Activated CD4-positive, alpha-beta T cell treated with anti-CD3 and anti-CD28 coated beads, Interleukin-2, amount 50 U/mL, for 4 hours (primary cell): ENCODE data around the gene SLC2A1.

ENCODE experiments used
- DNase-seq, 2 experiments: peaks; one replicate each; pipeline ENCODE4 v3.0.0-alpha.2; 2020

The SLC2A1 gene

DNA sequence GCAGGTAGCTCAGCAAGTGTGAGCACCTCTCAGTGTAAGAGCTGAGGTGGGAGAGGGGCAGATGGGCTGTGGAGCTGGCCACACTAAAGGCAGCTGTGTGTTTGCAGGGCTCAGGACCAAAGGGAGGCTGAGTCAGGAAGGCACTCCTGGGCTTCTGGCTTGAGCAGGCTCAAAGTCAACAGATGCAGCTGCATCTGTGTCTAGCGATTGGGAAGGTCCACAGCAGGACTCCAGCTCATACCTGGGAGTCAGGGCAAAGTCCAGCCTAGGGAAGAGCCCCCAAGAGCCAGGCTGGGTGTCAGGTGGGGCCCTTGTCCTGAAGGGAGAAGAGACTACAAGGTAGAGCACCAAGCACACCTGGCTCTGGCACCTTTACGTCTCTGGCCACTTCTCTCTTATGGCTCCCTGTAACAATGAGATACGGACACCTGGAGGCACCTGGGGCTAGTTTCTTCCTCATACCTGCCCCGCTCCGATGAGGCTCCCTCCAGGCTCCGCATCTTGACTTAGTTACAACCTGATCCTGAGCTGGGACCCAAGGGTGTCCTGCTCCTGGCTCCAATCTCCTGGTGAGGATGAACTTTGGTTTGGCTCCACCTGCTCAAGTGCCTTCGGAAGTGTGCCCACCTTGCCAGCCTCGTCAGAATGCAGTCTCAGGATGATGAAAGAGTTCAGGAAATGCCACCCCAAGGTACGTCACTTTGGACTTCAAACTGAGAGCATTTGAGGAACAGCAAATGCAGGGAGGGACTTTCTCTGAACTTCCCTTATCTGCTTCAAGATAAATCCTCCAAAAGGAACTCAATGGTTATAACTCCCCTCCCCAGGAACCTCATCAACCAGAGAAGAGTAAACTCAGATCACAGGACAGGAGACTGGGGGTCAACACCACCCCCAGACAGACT is 21.5 kb upstream of the SLC2A1 start:
- DNase-seq: no peak

DNA sequence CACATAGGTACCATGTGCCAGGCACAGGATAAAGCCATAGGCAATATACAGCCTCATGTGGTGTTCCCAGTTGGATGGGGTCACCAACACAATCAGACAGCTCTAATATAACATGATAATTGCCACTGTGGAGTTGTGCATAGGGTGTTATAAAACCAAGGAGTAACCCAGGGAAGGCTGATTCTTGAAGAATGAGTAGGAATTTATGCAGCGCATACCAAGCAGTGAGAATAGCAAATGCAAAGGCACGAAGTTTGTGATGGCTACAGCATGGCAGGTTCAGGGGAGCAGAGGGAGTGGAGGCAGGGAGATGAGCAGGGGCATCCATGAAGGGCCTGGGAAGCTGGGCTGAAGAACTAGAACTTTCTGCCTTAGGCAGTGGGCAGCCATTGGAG is 20.4 kb upstream of the SLC2A1 start:
- no peak for DNase-seq

DNA sequence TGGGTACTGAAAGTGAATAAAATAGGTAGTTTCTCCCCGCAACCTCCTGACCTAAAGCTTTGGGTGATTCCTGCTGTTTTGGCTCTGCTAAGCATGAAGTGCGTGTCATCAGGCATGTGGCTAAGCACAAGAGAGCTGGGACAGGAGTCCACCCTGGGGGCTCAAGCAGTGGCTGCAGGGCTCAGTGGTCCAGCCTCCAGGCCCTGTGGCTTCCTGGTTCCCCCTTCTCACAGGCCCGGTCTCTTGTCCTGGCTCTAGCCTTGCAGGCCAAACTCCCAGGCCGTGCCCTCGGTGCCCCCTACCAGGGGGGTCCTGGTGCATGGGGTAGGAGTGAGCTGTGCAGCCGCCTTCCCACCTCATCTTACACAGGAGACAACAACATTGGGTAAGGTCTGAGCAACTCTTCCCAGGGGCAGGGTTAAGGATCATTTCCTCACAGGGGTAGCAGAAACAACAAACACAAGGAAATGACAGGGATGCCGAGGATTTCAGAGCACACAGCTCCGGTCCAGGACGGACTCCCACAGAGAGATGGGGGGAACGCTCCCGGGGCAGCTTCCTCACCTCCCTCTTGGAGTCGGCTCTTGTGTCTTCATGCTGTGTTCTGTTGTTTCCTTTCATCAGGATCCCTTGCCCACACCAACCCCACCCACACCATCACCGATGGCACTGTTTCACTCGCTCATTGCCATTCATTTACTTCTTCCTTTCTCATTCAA is 19.8 kb upstream of the SLC2A1 start:
- no peak for DNase-seq

DNA sequence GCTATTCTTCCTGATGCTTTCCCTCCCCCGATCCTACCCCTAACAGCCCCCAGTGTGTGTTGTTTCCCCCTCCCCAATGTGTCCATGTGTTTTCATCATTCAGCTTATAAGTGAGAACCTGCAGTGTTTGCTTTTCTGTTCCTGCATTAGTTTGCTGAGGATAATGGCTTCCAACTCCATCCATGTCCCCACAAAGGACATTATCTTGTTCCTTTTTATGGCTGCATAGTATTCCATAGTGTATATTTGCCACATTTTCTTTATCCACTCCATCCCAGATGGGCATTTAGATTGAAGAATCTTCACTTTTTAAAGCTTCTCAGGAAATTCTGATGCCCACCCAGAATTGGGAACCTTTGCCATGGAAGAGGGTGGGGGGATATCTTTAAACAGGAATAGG is 19.0 kb upstream of the SLC2A1 start:
- DNase-seq: no peak

DNA sequence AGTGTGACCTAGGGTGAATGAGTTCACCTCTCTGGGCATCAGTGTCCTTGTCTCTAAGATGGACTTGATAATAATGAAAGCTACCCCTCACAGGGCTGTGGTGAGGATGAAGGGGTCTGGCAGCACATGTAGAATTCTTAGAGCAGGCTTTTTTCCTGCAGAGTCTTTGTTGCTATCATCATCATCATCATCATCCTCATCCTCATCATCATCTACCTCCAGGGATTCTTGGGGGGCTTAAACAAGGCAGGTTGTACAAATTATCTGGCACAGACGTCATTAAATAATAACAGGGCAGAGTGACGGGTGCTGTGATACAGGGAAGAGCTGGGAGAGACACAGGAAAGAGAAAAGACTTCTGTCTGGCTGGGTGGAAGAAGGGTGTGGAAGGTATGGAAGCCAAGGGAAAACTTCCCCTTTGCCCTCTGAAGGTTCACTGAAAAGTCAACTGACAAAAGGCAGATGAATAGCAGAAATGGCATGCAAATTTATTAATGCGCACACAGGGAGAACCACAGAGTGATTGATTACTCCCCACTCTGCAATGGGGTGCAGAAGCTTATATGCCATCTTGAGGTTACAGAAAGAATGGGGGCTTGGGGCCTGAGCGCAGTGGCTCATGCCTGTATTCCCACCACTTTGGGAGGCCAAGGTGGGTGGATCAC is 17.0 kb upstream of the SLC2A1 start:
- DNase-seq: no peak

DNA sequence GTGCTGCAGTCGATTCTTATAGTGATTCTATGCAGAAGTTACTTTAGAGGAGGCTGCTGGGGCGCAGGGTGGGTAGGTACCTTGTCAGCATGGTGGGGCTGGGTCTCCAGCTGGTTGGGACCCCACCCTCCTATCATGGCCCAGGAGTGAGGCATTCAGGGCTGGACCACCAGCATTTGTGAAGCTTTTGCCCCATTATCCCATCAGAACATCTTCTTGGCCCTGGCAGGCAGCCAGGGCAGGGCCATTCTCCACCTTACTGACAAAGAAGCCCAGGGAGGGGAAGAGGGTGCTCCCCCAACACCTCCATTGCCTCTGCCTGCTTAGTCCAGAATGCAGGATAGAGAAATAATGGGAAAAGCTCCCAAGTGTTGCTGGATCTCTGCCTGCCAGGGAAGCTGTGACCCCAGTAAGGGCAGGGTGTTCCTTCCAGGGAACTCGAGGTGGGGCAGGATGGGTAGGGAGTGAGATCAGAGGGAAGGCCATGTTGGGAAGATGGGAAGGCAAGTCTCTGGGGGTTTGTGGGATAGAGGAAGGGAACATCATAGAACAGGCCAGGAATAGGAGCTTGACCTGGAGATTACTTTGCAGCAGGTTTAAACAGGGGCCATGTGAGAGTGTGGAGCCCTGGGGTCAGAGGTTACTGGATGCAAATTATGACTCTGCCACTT is 16.2 kb upstream of the SLC2A1 start:
- no peak for DNase-seq

DNA sequence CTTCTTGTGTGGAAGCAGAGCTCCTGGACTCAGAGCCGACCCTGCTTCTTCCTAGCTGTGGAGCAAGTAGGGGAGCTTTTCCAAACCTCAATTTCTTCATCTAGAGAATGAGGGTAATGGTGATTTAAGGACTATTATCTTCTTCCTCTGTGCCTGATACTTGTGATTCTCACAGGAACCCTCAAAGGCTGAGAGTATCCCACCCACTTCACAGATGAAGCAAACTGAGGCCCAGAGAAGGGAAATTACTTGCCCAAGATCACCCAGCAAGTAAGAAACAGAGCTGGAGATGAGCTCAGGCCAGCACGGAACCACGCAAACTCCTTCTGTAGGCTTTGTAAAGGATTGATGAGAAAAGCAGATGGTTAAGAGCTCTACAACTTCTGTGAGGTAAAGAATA is 15.1 kb upstream of the SLC2A1 start:
- no peak for DNase-seq

DNA sequence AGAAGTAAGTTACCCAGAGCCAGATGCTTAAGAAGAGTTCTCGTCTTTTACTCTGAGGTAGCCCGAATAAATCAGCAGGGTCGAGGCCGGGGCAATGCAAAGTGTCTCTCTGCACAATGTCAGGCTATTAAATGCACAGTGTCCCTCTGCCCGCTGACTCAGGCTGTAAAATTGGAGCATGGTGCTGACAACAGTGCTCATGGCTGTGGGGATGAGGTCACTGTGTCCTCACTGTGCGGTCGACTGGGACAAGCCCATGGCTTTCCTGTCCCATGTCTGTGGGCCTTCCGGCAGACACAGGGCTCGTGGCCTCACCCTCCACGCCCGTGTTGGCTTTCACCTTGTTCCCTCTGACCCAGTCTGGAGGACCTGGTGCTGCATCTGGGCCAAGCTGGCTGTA is 14.6 kb upstream of the SLC2A1 start:
- no peak for DNase-seq

DNA sequence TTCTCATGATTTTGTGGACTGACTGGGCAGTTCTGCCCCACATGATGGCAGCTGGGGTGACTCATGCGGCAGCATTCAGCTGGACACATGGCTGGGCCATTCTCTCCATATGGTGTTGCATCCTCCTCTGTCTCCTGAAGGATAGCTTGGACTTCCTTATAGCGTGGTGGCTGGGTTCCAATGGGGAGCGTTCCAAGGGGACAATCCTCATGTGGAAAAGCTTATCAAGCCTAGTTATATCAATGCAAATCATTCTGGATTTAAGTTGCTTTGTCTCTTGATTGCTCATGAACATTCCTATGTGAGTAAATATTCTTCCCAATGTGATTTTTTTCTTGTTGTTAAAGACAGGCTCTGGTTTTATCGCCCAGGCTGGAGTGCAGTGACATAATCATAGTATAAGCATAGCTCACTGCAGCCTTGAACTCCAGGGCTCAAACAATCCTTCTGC is 13.2 kb upstream of the SLC2A1 start:
- DNase-seq: no peak

DNA sequence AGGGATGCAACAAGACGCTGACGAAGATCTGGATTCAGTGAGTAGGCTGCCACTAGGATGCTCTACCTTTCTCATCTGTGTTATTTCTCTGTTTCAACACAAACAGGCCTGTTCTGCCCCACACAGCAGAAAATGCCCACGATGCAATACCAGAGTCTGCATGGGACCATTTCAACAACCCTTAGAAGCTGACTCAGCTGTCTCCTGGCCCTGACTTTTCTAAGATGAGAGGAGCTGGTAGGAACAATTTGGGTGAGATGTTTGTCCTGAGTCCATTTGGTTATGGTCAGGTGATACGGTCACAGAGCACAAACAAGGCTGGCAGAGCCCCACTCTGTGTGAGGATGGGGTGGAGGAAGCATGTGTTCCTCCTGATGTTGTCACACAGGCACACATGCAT is 11.5 kb upstream of the SLC2A1 start:
- DNase-seq: no peak

DNA sequence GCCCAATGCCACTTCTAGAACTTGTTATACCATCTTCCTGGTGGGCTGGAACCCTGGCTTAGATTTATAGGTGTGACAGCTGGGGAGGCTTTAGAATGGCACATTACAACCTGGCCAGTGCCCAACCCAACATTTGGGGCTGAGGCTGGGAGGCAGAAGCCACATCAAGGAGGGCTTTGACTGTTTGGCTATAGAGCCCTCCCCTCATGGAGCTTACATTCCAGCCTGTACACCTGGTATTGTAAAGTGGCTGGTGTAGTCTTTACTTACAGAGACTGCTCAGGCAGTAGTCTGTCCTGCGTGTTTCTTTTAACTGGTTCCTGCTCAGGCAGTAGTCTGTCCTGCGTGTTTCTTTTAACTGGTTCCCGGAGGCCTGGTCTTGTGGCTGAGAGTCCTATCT is 10.0 kb upstream of the SLC2A1 start:
- no peak for DNase-seq

DNA sequence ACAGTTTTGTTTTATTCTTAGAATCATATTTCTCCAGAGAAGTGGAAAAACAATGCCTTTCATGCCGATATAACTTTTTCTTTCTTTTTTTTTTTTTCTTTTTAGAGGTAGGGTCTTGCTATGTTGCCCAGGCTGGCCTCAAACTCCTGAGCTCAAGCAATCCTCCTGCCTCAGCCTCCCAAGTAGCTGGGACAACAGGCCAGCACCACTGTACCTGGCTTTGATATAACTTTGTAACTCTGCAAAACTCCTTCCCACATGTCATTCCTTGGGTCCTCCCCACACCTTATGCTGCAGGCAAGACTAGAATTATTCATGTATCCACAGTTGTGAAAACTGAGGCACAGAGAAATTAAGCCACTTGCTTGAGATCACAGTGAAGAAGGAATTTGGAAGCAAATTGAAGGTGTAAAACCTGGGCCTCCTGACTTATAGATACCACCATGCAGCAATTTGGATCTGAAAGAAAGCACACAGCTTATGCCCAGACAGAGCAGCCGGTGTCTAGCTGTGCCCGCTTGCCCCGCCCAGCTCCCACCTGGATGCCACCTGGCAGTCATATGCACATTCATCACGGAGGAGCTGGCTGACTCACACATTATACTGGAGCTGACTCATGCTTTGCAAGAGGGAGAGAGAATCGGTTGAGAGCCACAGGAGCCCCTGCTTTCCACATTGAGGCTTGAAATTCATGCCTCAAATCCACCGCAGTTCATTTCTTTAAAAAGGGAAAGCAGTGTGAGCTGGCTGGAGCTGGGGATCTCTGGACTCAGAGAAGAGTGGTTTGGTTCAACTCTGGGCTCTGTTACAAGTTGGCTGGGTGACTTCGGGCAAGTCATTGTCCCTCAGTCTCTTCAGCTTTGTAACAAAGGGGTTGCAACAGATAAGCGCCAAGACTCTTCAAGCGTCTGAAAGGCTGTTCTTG is 8.3 kb upstream of the SLC2A1 start:
- no peak for DNase-seq

DNA sequence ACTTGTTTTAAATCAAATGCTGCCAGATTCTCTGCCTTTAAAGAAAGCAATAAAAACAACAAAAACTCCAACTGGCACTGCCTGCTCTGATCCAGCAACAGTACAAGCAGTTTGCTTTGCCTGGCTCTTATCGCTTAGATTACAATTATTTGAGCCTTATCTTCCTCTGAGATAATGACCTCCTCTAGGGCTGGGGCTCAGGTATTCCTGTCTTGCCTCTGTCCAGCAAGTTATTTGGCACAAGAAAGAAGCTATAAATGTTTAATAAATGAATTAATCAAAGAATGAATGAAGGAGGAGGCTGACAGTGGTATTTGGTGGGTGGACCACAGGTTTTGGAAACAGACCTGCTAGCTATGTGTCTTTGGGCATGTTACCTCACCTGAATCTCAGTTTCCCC is 6.7 kb upstream of the SLC2A1 start:
- no peak for DNase-seq

DNA sequence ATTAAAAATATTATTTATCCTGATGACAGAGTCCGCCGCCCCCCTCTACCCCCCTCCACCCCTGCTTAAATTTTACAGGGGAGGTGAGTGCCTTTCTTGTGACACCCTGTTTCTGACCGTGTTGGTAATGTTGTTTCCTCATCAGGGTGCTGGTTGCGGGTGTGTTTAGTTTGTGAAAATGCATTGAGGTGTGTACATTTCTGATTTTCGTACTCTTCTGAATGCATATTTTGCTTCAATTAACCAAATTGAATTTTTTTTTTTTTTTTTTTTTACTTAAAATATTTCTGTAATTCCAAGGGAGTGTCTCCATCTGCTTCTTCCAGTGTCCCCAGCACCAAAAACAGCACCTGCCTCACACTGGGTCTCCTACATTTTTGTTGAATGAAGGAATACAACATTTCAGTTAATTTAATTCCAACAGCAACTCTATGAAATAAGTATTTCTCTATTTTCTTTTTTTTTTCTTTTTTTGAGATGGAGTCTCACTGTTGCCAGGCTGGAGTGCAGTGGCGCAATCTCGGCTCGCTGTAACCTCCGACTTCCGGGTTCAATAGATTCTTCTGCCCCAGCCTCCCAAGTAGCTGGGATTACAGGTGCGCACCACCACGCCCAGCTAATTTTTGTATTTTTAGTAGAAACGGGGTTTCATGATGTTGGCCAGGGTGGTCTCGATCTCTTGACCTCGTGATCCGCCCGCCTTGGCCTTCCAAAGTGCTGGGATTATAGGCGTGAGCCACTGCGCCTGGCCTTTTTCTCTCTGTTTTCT is 5.6 kb upstream of the SLC2A1 start:
- no peak for DNase-seq

DNA sequence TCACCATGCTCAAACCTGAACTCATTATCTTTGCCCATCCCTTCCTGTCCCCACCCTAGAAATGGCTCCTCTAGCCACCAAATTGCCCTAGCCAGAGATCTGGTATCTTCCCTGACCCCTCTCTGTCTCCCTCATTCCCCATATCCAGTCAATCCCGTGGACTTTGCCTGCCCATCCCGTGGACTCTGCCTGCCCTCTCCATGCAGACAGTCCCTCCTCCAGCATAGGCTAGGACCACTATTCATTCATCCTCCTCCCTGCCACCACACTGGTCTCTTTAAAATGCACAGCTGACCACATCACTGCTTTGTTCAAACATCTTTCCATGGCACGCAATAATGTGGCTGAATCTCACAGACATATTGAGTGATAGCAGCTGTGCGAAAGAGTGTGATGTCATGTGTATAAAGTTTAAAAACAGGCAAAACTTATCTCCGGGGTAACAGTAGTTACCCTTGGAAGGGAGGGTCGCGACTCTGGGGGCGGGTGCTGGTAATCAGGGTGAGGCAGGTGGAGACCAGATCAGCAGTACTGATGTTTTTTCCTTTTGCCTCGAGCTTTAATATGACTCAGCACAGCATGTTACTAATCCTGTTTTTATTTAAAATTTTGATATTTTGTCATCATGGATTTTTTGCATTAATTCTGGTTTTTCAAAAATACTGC is 4.8 kb upstream of the SLC2A1 start:
- no peak for DNase-seq

DNA sequence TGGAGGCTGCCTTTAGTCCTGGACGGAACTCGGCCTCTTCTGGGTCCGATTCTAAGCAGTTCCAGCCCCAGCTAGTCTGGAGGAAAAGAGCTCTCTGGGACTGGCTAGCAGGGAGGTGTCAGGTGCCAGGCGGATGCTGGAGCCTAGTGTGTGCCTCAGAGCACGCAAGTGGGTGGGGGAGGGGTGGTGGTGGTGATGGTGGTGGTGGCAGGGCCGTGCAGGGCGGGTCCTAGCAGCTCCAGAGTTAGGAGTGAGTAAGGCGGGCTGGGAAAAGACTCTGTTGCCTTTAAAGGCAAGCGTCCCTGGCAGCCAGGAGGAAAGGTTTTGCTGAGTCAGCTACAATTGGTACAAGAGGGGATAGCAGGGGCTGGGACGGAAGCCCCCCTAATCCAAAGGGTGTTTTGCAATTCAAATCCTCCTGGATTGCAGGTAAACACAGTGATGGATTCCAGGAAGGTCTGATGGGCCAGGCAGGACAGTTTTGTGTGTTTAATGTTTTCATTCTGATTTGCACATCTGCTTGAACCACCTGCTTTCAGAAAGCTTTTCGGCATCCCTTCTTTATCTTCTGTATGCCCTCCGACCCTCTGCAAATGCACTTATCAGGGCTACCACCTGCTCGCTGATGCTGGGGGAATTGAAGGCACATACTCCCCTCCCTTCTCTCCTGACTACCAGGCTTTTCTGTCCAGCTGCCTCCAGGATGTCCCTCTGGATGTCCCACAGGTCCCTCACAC is 4.1 kb upstream of the SLC2A1 start:
- DNase-seq: no peak

DNA sequence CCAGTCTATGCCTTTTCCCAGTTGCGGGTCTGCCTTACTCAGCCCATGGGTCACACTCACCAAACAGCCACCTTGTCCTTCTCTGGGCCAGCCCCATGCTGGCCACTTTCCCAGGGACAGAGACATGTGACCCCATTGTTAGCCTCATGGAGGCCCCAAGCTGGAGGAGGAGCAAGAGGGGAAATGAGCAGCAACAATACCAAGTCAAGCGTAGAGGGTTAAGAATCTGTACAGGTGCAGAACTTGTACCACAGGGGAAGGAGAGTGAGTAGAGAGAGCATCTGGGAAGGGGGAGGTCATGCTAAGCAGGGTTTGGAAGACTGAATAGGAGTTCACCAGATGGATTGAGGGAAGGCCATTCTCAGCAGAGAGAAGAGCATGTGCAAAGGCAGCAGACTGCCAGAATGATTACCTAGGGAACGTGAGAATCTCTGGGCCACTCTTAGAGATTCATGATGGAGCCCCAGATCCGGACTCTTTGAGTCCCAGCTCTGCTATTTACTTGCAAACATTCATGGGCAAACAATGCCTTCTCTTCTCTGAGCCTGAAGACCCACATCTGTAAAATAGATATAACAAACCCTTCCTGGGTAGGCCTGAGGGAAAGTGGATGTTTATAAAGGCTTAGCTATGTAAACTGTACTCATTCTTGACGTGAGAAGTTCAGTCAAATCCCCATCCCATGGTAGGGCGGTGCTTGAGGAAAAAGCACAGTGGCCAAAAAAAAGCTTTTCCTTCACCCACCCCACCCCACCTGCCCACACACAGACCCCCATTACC is 2.8 kb upstream of the SLC2A1 start:
- no peak for DNase-seq

DNA sequence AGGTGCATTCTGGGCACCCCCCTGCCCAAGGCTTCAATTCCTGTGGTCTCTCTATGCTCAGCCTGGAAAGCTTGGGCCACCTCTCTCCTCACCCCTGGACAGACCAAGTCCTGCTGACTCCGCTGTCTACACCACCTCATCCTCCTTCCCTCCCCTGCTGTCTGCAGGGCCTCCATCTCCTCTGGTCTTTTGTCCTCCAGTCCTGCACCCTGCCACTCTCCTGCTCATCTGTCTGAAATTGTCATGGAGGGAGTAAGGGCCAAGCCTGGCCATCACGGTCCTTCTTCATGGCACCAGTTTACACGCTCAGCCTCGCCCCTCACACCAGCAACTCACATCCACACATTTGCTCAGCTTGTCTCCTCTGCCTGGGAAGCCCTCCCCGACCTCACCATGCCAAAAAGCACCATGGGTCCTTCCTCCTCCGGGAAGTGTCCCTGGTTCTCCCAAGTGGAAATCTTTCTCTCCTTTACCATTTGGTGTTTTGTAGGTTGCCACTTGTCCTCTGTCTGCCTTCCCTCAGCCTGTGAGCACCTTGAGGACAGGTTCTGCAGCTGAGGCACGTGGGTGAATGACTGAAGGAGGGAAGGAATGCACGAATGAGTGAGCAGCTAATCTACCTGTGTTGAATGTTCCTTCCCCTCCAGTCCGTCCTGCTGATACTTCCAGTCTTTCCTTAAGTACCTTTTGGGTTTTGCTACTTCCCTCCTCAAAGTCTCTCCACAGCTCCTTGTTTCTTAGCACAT is 2.1 kb upstream of the SLC2A1 start:
- DNase-seq: no peak

DNA sequence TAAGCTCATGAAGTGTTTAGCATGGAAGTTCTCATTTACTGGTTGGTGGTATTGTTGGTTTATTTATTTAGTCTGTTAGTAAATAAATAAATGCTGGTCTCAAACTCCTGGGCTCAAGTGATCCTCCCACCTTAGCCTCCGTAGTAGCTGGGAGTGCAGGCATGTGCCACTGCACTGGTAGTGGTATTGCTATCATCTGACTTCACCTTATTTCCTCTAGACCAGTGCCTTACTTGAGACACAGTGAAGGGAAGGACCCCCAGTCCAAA is 1.4 kb upstream of the SLC2A1 start:
- DNase-seq: no peak
